NCI-H1092 (cell line): ENCODE data around the gene MSH5.
"Not testable (repeated sequence)": the region's sequence is repeated elsewhere in the genome, so short reads cannot be mapped to it uniquely, and the experiment has no call there.

ENCODE experiments used
- DNase-seq: peaks from one replicate; lab custom pipeline; 2025; lab: John Stamatoyannopoulos, UW

MSH5 gene

GRCh38 chr6:31778999-31779885 lies 39.4 kb downstream of the MSH5 start:
- no peak for DNase-seq

GRCh38 chr6:31779908-31780307 lies 40.1 kb downstream of the MSH5 start:
- DNase-seq = no peak

- no peak for DNase-seq
These were observed 40.9 kb downstream of the MSH5 start for GRCh38 chr6:31780507-31781243.

- DNase-seq = no peak
These were observed 41.7 kb downstream of the MSH5 start for GRCh38 chr6:31781244-31782125.

GRCh38 chr6:31782126-31782855 lies 42.5 kb downstream of the MSH5 start:
- DNase-seq = no peak

GRCh38 chr6:31784098-31784925 lies 44.5 kb downstream of the MSH5 start:
- DNase-seq = no peak

- no peak for DNase-seq
These were observed 45.7 kb downstream of the MSH5 start for GRCh38 chr6:31785475-31785874.

GRCh38 chr6:31791324-31792089 lies 51.7 kb downstream of the MSH5 start:
- peak; percentile 13 for DNase-seq

- DNase-seq = no peak
These were observed 52.2 kb downstream of the MSH5 start for GRCh38 chr6:31792090-31792374.

GRCh38 chr6:31792761-31793171 lies 53.0 kb downstream of the MSH5 start:
- DNase-seq = no peak

GRCh38 chr6:31793927-31794245 lies 54.1 kb downstream of the MSH5 start:
- not testable (repeated sequence) for DNase-seq

- DNase-seq = no peak
These were observed 54.6 kb downstream of the MSH5 start for GRCh38 chr6:31794294-31794865.

GRCh38 chr6:31794866-31795615 lies 55.2 kb downstream of the MSH5 start:
- no peak for DNase-seq

GRCh38 chr6:31795616-31796298 lies 56.0 kb downstream of the MSH5 start, which contains the start of gene VARS1:
Gene VARS1, minus strand, starts transcription at chr6:31795752. Its CDS starts 535 bp downstream, at chr6:31795217.
- DNase-seq = peak; percentile 77

- DNase-seq = no peak
These were observed 57.2 kb downstream of the MSH5 start for GRCh38 chr6:31796993-31797385.

GRCh38 chr6:31797588-31797987 lies 57.8 kb downstream of the MSH5 start:
- no peak for DNase-seq

- no peak for DNase-seq
These were observed 60.0 kb downstream of the MSH5 start for GRCh38 chr6:31799781-31800180.
